Pulmonary artery endothelial cell (primary cell): ENCODE data around the gene AGRN. TPM values are rescaled to one million over a fixed set of nuclear protein-coding genes. Genes with fewer than 3 reads are reported as not detected.

ENCODE experiments used
- DNase-seq: peaks from one replicate; pipeline ENCODE4 v3.0.0-alpha.2; 2011; ENCODE audit warnings: low read depth, low spot score
- total RNA-seq: library from RNA; depleted of rRNA; stranded (reverse); fragments of >200 nt; gene quantifications from 2 replicates; pipeline ENCODE4 v1.2.3, GENCODE V29; 2014

The AGRN gene
- total RNA-seq, 1 donor from 2014 or later, result 88.2 TPM

DNA sequence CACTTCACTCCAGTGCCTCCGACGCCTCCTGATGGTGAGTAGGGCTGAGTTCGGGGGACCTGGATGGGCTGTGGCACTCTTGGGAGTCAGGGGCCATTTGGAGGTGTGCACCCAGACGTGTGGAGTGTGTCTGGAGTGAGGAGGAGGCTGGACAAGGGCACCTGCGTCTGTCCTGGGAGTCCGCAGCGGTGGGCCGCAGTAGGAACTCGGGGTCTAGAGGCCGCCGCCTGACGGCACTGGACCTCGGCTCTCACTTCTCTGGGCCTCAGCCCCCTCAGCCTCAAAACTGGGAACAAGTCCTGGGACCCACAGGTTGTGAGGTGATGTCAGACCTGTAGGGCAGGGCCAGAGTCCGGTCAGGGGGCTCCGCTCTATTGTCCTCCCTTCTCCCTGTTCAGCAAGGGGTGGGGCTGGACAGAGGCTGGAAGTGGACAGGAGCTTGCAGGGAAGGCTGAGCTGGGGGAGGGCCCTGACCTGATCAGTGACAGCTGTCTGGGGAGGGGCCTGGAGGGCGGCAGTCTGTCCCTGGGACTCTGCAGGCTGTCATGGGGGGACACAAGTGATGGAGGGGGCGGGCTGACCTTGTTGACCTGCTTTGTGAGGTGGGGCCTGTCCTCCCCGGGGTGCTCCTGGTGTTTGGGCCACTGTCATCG is 15.5 kb downstream of the AGRN start:
- no peak for DNase-seq

DNA sequence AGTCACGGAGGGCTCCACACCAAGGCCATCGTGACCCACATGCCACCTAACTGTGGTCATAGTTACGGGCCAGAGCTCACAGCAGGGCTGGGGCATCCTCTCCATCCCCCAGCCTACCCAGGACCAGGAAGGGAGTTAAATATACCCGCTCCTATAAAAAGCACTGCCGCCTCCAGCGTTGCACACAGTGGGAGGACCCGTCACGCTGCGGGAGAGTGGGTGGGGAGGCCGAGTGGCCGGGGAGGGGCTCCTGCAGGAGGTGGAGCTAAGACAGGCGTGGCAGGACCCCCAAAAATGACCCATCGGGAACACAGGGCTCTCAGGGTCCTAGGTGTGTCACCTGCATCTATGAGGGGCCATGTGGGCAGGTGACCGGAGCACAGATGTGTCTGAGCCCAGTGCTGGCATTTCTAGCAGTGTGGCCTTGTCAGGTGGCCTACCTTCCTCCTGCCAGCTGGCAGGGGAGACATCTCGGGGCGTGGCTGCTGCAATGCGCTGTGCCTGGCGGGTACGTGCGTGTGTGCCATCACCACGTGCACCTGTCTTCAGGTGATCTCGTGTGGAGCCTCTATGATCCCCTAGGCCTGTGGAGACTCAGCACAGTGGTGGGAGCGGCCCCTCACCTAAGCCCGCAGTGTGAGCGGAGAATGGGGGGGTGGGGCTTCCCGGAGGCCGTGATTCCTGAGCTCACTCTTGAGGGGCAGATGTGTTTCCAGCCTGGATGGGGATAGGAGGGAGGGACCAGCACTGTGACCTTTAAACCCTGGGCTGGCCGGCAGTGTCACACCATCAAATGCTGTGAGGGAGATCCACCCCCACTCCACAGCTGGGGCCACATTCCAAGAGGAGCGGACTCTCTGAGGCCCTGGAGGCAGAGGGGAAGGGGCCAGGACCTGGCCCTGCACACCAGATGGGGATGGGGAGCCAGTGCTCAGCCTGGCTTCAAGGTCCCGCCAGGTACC is 17.7 kb downstream of the AGRN start:
- DNase-seq, result no peak

- DNase-seq, result no peak
These were observed 18.8 kb downstream of the AGRN start for GRCh38 chr1:1038694-1039093.

DNA sequence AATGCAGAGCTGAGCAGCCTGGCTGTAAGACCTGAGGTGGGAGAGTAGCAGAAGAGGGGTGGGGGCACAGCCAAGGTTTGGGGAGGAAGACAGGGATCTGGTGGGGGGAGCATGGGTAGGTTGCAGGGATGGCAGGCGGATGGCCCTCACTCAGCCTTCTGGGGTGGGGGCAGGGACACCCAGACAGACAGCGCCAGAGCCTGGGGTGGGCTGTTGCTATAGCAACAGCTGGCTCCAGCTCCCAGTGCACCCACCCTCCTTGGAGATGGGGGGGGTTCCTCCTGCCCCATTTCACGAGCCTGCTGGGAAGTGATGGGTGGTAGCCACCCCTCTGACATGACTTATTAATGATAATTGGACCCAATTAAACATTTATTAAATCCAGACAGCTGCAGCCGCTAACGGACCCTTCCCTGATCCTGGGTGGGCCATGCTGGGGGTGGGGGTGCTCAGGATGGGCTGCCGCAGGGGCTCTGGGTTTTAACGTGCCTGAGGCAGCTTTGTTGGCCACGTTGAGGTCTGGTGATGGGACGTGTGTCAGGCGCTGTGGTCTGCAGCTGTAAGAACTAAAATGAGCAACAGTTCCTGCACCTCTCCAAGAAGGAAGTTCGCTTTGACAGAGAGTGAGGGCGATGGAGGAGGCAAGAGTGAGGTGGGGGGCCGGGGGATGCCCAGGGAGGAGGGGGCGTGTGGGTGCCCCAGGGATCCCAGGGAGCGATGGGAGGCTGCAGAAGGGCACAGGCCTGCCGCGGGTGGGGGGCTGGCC is 19.4 kb downstream of the AGRN start:
- DNase-seq, result no peak

- peak; percentile 59 for DNase-seq
These were observed 20.4 kb downstream of the AGRN start for GRCh38 chr1:1040004-1040991.

- no peak for DNase-seq
These were observed 21.2 kb downstream of the AGRN start for GRCh38 chr1:1041092-1041523.

- no peak for DNase-seq
These were observed 22.0 kb downstream of the AGRN start for GRCh38 chr1:1041873-1042272.

DNA sequence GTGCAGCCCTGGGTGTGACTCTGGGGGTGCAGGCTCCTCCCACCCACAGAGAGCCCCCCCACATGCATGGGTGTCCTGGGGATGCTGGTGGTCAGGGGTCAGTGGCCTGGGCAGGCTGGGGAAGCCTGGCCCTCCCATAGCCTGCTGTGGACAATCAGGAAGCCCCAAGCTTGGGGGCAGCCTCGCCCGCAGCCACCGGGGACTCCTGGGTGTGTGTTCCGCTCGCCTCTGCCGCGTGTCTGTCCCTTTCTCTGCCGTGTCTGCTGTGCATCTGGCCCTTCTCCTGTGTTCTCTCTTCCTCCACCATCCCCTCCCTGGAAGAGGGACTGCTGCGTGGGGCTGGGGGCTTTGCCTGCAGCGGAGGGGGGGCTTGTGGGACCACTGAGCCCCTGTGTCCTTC is 22.9 kb downstream of the AGRN start:
- DNase-seq, result no peak

DNA sequence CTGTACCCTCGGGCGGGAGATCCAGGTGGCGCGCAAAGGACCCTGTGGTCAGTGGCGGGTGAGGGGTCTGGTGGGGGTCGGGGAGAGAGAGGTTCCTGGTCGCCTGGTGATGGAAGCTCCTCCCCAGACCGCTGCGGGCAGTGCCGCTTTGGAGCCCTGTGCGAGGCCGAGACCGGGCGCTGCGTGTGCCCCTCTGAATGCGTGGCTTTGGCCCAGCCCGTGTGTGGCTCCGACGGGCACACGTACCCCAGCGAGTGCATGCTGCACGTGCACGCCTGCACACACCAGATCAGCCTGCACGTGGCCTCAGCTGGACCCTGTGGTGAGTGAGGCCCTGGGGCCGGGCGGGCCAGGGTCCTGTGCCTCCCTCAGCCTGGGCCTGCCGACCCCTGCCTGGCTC is 23.5 kb downstream of the AGRN start:
- no peak for DNase-seq

DNA sequence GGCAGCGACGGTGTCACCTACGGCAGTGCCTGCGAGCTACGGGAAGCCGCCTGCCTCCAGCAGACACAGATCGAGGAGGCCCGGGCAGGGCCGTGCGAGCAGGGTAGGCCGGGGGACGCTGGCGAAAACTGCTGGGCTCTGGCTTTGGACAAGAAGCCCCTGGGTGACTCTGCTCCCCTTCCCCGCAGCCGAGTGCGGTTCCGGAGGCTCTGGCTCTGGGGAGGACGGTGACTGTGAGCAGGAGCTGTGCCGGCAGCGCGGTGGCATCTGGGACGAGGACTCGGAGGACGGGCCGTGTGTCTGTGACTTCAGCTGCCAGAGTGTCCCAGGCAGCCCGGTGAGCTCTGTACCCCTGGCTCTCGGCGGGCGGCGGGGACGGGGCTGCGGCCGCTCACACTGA is 24.0 kb downstream of the AGRN start:
- DNase-seq, result no peak

- DNase-seq, result no peak
These were observed 24.6 kb downstream of the AGRN start for GRCh38 chr1:1044455-1045078.

DNA sequence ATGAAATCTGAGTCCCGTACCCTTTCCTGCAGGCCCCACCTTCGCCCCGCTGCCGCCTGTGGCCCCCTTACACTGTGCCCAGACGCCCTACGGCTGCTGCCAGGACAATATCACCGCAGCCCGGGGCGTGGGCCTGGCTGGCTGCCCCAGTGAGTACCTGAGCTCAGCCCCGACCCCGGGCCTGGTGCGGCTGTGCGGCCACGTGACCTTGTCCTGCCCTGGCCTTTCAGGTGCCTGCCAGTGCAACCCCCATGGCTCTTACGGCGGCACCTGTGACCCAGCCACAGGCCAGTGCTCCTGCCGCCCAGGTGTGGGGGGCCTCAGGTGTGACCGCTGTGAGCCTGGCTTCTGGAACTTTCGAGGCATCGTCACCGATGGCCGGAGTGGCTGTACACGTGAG is 25.2 kb downstream of the AGRN start:
- DNase-seq, result no peak

GRCh38 chr1:1046243-1046642 is 26.3 kb downstream of the AGRN start:
- DNase-seq, result no peak

DNA sequence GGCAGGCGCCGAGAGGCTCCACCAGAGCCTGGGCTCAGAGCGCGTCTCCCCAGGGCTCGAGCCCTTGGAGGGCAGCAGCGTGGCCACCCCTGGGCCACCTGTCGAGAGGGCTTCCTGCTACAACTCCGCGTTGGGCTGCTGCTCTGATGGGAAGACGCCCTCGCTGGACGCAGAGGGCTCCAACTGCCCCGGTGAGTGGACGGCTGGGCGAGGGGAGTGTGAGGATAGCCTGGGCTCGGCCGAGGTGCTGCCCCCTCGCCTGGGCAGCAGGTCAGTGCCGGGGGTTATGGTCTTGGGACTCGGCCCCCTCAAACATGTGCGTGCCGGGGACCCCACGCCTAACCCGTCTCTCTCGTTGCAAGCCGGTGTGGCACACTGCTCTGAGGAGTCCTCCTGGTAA is 26.8 kb downstream of the AGRN start:
- no peak for DNase-seq

DNA sequence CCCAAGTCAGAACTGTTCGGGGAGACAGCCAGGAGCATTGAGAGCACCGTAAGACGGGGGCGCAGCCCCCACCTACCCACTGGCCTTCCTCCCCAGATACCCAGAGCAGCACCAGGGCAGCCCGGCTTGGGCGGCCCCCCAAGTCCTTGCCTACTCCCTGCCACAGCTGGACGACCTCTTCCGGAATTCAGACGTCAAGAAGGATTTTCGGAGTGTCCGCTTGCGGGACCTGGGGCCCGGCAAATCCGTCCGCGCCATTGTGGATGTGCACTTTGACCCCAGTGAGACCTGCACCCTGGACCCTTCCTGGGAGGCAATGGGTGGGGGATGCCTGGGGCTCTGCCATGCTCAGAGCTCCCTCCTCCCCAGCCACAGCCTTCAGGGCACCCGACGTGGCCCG is 27.5 kb downstream of the AGRN start:
- no peak for DNase-seq

DNA sequence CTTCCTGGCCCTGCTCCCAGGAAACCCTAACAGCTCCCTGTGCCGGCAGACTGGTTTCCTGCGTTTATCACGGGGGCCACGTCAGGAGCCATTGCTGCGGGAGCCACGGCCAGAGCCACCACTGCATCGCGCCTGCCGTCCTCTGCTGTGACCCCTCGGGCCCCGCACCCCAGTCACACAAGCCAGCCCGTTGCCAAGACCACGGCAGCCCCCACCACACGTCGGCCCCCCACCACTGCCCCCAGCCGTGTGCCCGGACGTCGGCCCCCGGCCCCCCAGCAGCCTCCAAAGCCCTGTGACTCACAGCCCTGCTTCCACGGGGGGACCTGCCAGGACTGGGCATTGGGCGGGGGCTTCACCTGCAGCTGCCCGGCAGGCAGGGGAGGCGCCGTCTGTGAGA is 28.0 kb downstream of the AGRN start:
- no peak for DNase-seq

- no peak for DNase-seq
These were observed 28.8 kb downstream of the AGRN start for GRCh38 chr1:1048765-1049164.

- no peak for DNase-seq
These were observed 29.6 kb downstream of the AGRN start for GRCh38 chr1:1049318-1050165.

GRCh38 chr1:1050577-1051052 is 30.7 kb downstream of the AGRN start:
- DNase-seq, result no peak
